NCI-H1417 (cell line): ENCODE measurements around the gene POLR1E.

Source experiments
- DNase-seq, 3 experiments: peaks; one replicate each; lab custom pipeline; 2025; lab: John Stamatoyannopoulos, UW

The POLR1E gene

DNA sequence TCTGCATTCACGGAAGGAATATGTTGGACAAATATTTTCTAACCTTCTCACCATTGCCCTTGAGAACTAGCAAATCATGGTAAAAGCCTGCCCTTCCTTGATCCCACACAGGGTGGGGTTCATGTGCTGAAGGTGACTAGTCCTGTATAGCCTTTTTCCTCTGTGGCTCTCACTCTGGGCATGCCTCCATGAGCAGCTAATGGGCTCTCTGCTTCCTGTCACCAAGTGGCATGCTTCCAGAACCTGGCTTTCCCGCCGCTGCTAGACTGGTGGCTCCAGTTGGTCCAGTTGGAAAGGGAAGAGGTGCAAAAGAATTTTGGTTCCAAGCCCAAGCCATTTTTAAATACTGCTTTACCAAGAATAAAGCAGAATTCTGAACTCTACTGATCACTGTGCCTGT lies 54.9 kb downstream of the POLR1E start:
- no peak for DNase-seq

DNA sequence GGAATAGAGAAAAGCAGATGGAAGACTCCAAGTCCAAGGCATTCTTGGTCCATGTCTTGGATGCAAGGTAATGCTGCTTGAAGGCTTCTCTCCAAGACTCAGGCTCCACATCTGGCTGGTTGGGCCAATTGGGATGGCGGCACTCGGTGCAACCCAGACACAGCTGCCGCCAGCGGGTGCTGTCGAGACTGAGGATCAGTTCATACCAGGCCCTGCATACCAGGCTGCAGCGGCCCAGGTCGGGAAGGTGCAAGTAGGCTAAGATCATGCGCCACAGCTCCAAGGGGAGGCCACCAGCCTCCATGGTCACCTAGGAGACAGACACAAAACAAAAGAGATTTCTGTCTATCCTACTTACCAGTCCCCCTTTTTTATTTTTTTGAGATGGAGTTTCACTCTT lies 55.7 kb downstream of the POLR1E start:
- no peak for DNase-seq

DNA sequence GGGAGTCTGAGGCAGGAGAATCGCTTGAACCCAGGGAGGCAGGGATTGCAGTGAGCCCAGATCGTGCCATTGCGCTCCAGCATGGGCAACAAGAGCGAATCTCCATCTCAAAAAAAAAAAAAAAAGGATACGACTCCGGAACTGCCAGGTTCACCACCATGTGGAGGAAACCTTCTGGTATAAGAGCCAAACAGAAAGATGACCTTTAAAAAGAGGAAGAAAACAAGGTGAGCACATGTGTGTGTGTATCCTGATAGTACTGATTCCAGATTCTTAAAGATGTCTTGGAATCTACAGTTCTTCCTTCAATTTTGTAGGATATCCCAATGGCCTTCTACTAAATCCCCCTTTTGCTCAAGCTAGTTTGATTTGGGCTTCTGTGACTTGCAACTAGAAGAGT lies 56.7 kb downstream of the POLR1E start:
- DNase-seq: no peak

DNA sequence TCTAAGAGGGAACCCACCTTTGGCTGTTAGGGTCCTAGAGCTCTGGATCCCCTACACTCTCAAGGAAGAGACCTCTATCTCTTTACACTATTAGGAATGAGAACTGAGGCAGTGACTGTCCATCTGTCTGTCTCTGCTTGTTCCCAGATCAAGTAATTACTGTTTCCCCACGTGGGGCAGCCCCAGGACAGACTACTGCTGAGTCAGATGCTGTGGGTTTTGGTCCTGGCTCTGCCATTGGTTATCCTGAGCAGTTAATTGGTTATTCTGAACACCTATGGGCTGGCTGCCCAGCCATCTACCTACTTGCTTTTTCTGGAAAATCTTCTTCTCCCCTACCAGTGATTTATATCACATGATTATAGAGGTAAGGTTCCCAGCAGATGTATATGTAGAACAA lies 57.1 kb downstream of the POLR1E start:
- DNase-seq: no peak

DNA sequence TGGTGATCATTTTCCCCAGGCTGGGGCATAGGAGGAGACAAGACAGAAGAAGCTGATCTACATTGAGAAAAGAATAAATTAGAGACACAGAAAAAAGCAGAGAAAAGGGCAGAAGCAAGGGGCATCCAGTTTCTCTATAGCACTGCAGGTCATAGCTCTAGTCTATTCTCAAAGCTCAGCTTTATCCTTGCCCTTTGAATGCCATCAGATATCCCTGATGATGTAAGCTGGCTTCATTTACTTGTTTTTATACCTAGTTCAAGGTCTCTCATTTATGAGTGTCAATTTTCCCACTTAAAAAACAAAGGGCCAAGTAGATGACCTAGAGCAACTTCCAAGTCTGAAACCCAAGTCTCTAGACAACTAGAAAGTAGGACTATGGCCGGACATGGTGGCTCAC lies 57.7 kb downstream of the POLR1E start:
- DNase-seq: no peak

DNA sequence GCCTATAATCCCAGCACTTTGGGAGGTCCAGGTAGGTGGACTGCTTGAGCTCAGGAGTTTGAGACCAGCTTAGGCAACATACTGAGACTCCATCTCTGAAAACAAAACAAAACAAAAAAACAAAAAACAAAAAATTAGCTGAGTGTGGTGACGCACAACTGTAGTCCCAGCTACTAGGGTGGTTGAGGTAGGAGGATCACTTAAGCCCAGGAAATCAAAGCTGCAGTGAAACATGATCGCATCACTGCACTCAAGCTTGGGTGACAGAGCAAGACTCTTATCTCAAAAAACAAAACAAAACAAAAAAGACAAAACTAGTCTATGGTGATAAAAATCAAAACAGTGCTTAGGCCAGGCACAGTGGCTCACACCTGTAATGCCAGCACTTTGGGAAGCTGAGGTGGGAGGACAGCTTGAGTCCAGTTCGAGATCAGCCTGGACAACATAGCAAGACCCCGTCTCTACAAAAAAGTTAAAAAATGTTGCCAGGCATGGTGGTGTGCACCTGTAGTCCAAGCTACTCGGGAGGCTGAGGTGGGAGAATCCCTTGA lies 61.7 kb downstream of the POLR1E start:
- no peak for DNase-seq

DNA sequence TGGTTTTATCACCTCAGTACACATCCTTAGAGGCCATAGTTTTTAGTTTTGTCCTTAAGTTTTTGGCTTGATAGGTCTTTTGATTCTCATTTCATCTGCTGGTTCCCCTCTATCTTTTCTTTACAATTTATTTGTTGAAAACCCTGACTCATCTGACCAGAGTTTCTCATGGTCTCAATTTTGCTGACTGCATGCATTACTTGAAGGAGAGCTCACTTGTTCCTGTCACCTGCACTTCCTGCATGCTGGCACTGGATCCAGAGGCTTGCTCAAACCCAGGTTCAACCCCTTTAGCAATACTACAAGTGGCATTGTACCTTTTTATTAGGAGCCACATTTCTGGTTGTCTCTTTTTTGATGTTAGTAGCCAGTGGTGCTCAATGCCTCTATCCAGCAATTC lies 63.8 kb downstream of the POLR1E start:
- DNase-seq: no peak

DNA sequence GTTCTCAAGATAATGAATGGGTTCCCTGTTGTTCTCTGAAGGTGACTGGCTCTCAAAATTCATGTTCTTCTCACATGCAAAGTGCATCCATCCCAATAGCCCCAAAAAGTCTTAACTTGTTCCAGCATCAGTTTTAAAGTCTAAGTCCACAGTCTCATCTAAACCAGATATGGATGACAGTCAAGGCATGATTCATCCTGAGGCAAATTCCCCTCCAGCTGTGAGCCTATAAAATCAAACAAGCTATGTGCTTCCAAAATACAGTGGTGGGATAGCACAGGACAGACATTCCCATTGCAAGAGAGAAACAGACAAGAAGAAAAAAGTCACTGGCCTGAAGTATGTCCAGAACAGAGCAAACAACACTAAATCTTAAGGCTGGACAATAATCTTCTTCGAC lies 65.0 kb downstream of the POLR1E start:
- no peak for DNase-seq

DNA sequence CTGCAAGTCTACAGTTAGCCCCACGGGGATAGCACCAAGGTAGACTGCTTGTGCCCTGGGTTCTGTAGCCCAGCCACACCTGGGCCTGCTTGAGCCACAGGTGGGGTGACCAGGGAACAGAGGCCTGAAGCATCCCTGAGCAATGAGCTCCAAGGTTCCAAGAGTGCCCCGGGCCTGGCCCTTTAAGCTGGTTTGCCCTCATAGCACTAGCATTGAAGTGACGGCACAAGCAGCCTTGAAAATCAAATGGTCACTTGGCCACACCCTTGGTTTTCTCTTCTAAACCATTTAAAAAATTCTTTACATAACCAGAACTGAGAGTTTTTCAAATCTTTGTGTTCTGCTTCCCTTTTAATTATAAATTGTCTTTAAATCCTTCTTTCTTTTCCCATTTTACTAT lies 65.7 kb downstream of the POLR1E start:
- no peak for DNase-seq

DNA sequence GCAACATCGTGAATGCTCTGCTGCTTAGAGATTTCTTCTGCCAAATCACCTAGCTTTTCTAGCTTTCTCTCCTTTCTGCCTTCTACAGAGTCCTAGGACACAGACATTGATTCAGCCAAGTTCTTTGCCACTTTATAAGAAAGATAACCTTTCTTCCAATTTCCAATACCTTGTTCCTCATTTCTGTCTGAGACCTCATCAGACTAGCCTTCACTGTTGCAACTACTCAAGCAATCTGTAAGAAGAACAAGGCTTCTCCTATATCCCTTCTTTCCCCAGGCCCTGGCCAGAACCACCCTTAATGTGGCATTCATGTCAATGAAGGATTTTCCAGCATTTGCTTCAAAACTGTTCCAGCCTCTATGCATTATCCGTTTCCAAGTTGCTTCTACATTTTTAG lies 66.1 kb downstream of the POLR1E start:
- no peak for DNase-seq
